ENCODE results near the gene IFRD2.

The IFRD2 gene, protein sequence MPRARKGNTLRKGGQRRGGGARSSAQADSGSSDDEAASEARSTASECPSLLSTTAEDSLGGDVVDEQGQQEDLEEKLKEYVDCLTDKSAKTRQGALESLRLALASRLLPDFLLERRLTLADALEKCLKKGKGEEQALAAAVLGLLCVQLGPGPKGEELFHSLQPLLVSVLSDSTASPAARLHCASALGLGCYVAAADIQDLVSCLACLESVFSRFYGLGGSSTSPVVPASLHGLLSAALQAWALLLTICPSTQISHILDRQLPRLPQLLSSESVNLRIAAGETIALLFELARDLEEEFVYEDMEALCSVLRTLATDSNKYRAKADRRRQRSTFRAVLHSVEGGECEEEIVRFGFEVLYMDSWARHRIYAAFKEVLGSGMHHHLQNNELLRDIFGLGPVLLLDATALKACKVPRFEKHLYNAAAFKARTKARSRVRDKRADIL

DNA sequence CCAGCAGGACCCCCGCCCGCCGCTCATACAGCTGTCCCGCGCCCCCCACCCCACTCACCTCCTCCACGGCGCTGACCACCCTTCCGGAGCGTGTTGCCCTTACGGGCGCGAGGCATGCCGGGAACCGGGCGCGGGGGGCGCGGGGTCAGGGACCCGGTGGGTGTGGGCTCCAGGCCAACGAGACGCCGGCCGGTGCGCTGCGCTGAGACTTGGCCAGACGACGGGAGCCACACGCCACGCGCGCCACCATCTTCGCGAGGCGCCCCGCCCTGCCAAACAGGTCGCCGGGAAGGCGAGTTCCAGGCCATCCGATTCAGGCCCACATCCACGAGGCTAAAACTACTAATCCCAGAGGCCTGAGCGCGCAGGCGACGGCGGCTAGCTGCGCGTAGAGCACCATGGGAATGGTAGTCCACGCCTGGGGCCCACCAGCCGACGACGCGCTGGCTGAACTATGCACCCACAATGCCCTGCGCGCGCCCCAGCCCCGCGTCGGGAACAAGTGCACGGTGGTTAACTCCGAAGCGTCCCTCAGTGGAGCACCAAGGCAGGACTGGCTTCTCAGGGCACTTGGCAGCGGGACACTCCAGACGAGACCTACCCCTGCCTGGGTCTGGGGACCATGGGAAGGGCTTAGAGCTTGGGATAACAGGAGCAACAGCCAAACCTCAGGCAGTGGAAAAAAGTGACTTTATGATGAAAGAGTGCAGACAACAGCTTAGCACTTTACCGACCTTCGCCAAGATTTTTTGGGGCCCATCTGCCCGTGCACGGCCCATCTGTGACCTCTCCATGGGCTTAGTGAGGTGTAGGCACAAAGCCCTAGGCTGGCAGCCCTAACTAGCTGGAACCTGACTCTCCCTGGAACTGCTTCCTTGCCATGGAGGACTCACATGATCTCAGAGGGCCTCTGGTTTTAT lies at the start of gene IFRD2:
IFRD2 (minus strand) TSS at position 271 of the 920 bp plus-strand sequence; CDS start at position 116, 155 bp downstream.
- peak; percentile 98 for DNase-seq

DNA sequence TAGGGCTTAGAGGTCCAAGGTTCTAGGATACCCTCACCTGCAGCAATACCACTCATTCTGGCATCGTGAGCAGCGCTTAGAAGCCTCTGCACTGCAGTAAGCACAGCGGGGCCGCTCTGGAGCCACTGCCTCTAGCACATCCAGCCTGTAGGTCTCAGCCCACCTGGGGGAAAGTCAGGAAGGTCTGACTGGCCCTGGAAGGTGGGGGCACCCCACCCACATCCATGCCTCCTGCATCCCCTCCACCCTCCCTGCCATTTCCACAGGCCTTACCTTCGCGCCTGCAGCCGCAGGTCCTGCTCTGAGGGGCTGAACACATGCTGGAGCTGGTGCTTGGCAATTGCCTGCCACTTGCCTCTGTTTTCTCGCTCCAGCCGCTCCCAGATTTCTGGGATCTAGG lies 49.3 kb upstream of the IFRD2 start:
- DNase-seq = no peak

DNA sequence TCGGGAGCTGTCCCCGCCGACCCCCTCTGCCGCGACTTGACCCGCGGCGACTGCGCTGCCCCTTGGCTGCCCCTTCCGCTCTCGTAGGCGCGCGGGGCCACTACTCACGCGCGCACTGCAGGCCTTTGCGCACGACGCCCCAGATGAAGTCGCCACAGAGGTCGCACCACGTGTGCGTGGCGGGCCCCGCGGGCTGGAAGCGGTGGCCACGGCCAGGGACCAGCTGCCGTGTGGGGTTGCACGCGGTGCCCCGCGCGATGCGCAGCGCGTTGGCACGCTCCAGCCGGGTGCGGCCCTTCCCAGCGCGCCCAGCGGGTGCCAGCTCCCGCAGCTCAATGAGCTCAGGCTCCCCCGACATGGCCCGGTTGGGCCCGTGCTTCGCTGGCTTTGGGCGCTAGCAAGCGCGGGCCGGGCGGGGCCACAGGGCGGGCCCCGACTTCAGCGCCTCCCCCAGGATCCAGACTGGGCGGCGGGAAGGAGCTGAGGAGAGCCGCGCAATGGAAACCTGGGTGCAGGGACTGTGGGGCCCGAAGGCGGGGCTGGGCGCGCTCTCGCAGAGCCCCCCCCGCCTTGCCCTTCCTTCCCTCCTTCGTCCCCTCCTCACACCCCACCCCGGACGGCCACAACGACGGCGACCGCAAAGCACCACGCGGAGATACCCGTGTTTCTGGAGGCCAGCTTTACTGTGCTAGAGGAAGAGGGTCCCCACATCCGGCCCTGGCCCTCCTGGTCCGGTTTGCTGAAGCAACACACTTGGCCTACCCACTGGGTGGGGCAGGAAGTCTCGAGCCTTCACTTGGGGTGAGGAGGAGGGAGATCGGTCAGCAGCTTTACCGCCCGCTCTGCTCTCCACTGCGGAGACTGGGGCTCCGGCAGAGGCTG lies 48.5 kb upstream of the IFRD2 start, which contains the start of gene RASSF1:
RASSF1 (minus strand) TSS at position 389 of the 882 bp plus-strand sequence; CDS start at position 358, 31 bp downstream.
- peak; percentile 87 for DNase-seq

GRCh38 chr3:50340147-50340447 lies 47.9 kb upstream of the IFRD2 start:
- no peak for DNase-seq

- DNase-seq = no peak
Measured at GRCh38 chr3:50339485-50340146, 47.4 kb upstream of the IFRD2 start.

DNA sequence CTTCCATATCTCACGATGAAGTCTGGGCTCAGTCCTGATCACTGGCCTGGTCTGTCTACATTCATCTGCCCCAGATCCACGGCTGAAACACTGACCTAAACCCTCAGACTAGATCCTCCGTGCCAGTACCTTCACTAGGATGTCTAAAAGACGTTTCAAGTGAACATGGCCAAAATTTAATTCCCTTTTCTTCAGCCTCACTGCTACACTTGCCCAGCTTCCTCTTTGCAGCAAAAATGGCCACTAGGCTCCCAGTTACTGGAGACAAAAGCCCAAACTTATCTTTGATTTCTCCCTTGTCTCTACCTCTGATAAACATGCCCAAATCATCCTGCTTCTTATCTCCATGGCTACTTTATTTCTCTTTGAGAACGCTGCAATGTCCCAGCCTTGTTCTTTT lies 46.7 kb upstream of the IFRD2 start:
- DNase-seq = no peak

DNA sequence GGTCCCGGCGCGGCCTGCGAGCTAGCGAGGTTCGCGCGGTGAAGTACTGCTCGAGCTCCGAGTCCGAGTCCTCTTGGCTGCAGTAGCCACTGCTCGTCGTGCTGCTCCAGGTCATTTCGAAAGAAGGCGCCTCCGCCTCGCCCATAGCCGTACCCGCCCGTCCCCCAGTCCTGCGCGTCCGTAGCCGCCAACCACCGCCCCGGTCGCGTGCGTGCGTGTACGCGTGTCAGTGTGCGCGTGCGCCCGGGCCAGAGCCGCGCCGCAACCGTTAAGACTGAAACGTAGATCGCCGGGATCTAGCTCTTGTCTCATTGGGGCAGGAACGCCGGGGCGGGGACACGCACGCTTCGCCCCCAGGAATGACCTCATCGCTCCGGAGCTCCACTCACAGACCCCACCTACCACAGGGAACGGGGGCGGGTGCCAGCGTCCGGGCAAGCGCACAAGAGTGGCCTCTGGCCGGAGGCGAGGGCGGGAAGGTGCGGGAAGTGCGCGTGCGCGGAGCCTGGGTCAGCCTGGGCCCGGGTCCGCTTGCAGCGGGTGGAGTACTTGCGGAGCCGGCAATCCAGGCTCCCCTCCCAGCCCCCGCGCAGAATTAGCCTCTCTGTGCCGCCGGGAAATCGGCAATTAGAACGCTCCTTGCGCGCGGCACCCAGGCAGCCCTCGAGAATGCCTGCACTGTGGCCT lies 45.1 kb upstream of the IFRD2 start:
- peak; percentile 99 for DNase-seq

DNA sequence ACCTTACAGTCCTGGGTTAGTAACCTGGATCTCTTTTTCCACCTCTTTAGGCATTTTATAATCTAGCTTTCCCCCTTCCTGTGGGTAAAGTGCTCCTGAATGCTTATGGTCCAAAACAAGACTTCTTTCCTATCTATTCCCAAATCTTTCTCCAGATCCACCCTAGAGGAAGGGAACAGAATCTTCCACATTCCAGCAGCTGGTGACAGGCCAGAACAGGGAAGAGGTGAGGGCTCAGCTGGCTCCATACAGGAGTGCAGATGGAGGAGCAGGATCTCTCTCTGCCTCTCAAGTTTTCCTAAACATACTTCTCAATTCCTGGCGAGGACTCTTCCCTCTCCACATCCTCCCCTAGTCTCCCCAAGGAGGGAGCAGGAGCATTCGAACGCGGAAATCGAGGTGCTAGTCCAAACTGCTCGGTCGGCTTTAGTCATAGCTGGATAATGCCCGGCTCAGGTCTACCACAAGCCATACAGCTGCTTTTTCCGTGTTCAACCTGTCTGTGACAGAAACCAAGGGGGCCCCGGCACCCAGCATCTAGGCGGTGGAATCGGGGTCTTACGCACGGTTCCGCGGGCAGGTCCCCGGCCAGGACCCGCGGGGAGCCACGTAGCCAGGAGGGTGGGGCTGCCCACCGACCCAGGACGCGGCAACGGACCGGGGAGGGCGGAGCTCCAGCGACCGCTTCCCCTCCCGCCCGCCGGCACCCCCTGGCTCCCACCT lies 44.4 kb upstream of the IFRD2 start:
- DNase-seq = no peak

GRCh38 chr3:50334339-50335075 lies 42.3 kb upstream of the IFRD2 start:
- DNase-seq = no peak

GRCh38 chr3:50333744-50334328 lies 41.6 kb upstream of the IFRD2 start:
- no peak for DNase-seq

GRCh38 chr3:50331364-50331907 lies 39.2 kb upstream of the IFRD2 start:
- no peak for DNase-seq

DNA sequence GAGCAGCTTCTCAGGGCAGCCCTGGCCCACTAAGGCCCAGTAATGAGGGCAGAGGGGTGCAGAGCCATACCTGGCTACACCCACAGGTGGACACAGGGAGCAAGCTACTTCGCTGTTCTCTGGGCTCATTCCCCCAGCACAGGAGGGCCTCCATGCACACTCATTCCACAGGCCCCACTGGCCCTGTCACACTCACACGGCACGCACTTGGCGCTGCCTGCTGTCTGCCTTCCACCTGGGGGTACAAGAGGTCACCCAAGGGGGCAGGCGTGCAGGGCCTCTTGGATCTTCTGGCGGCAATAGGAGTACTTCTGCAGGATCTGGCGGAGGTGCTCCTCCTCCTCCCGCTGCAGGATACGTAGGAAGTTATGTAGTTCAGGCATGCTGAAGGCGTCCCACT lies 38.1 kb upstream of the IFRD2 start:
- no peak for DNase-seq

DNA sequence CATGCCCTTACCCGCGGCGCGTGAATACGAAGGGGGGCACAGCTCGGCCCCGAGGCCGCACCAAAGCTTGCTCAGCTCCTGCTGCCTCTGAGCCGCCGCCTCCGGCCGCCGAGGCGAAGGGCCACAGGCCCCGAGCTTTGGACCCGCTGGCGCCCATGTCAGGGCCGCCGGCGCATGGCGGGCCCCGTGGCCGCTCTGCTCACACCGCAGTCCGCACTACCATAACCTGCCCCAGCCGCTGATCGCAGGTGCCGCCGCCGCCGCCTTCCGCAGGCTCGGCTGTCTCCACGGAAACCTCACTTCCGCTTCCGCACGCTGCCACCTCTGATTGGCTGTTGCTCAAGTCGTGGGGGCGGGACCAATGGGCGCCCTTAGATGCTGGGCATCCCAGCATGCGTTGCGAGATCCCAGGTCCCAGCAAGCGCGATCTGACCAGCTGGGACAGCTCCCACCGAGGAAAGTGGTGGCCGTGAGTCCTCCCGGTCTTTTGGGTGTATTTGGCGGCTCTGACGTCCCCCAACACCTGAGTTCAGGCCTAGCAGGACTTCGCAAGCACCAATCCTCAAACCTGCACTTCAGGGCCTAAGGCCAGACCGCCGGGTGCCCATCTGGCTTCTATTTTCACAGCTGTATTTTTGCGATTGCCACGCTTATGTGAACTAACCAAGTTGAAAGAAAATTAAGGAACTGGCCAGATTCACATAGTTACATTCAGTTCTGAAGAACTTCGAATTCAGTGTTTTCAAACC lies 35.9 kb upstream of the IFRD2 start, which contains the start of gene TUSC2:
TUSC2 (minus strand) TSS at position 281 of the 749 bp plus-strand sequence; CDS start at position 157, 124 bp downstream.
- peak; percentile 96 for DNase-seq

- DNase-seq = peak; percentile 21
Measured at GRCh38 chr3:50327129-50327528, 34.9 kb upstream of the IFRD2 start.

GRCh38 chr3:50326182-50326541 lies 33.9 kb upstream of the IFRD2 start:
- no peak for DNase-seq

- DNase-seq = peak; percentile 25
Measured at GRCh38 chr3:50325497-50326181, 33.4 kb upstream of the IFRD2 start.

DNA sequence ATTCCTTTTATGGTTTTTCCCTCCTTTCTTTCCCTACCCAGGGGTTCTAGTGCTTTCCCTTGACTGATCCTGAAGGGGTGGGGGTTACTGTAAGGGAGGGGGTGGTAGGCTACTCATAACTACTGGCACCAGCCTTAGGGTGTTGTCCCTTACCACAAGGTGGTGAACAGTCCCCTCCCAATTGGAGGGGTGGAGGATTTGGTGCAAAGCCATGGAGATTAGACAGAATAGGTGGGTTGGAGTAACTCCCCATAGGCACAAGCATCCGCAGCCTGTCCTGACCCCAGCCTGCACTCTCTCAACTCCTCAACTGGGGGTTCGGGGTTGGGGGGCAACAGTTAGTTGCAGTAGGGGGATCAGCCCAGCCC lies 32.9 kb upstream of the IFRD2 start:
- peak; percentile 20 for DNase-seq

Data from left hindlimb (tissue), 1 donor.